Panc1 (cell line): ENCODE measurements around the gene LRRC4.

Experiments
- CTCF ChIP-seq: fragments of 450-650 bp; IDR thresholded peaks from 2 replicates; pipeline ENCODE4 v1.5.1; 2017; ENCODE audit warnings: mild to moderate bottlenecking
- SIN3A ChIP-seq: IDR thresholded peaks from 2 replicates; pipeline ENCODE4 v1.6.1; 2012; ENCODE audit warnings: low read depth, mild to moderate bottlenecking, low read length, moderate library complexity, borderline replicate concordance; ENCODE audit not compliant: insufficient read depth
- TCF7L2 ChIP-seq: IDR thresholded peaks from 2 replicates; pipeline ENCODE4 v1.6.1; 2011; ENCODE audit warnings: mild to moderate bottlenecking, low read depth, low read length, inconsistent platforms
- TF ChIP-seq, protein P1 (sequence below), 2 experiments: IDR thresholded peaks; 2 replicates each; pipeline ENCODE4 v1.6.1; 2011 to 2012; ENCODE audit warnings: low read depth in 2 of 2, control low read depth in 1 of 2, low read length in 1 of 2, mild to moderate bottlenecking in 1 of 2, moderate library complexity in 1 of 2; ENCODE audit not compliant: insufficient read depth in 1 of 2

GRCh38 chr7:128029405-128029995, 1.7 kb downstream of the LRRC4 start:
- TF ChIP-seq SIN3A, result no peak
- TF ChIP-seq TCF7L2, result no peak
- TF ChIP-seq, protein P1, sequence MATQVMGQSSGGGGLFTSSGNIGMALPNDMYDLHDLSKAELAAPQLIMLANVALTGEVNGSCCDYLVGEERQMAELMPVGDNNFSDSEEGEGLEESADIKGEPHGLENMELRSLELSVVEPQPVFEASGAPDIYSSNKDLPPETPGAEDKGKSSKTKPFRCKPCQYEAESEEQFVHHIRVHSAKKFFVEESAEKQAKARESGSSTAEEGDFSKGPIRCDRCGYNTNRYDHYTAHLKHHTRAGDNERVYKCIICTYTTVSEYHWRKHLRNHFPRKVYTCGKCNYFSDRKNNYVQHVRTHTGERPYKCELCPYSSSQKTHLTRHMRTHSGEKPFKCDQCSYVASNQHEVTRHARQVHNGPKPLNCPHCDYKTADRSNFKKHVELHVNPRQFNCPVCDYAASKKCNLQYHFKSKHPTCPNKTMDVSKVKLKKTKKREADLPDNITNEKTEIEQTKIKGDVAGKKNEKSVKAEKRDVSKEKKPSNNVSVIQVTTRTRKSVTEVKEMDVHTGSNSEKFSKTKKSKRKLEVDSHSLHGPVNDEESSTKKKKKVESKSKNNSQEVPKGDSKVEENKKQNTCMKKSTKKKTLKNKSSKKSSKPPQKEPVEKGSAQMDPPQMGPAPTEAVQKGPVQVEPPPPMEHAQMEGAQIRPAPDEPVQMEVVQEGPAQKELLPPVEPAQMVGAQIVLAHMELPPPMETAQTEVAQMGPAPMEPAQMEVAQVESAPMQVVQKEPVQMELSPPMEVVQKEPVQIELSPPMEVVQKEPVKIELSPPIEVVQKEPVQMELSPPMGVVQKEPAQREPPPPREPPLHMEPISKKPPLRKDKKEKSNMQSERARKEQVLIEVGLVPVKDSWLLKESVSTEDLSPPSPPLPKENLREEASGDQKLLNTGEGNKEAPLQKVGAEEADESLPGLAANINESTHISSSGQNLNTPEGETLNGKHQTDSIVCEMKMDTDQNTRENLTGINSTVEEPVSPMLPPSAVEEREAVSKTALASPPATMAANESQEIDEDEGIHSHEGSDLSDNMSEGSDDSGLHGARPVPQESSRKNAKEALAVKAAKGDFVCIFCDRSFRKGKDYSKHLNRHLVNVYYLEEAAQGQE (IDR thresholded peaks at IDR 0.05; ENCODE audit: insufficient read depth in 1 of 2, low read depth in 2 of 2, low read length in 1 of 2), result no peak
- TF ChIP-seq CTCF, result no peak
